Colonic mucosa (tissue), 4 donors: Measurements from ENCODE around the gene ADCY2. TPM values are rescaled to one million over a fixed set of nuclear protein-coding genes. Genes with fewer than 3 reads are reported as not detected.

Experiments used
- DNase-seq: peaks from one replicate; pipeline ENCODE4 v3.0.0-alpha.2; 2020
- H3K27ac ChIP-seq: fragments of 200-600 bp; one replicate; pipeline ENCODE4 v1.8.0; 2021
- H3K27me3 ChIP-seq: fragments of 200-600 bp; one replicate; pipeline ENCODE4 v1.8.0; 2021
- H3K36me3 ChIP-seq: fragments of 200-600 bp; one replicate; pipeline ENCODE4 v1.8.0; 2021
- H3K4me1 ChIP-seq: fragments of 200-600 bp; one replicate; pipeline ENCODE4 v1.8.0; 2021; ENCODE audit warnings: mild to moderate bottlenecking
- H3K4me3 ChIP-seq: fragments of 200-600 bp; one replicate; pipeline ENCODE4 v1.8.0; 2021
- H3K9ac ChIP-seq, 2 donors: one replicate each; pipeline ENCODE4 v1.7.0; 2013; ENCODE audit warnings: control low read depth in 2 of 2, low read depth in 2 of 2, low read length in 2 of 2
- H3K9me3 ChIP-seq: fragments of 200-600 bp; one replicate; pipeline ENCODE4 v1.8.0; 2021
- CTCF ChIP-seq: fragments of 200-600 bp; IDR thresholded peaks from one replicate; pipeline ENCODE4 v1.8.0; 2022; ENCODE audit warnings: antibody characterized with exemption, mild to moderate bottlenecking
- intact Hi-C: fragments of 100-400 bp; cut with DNase I; formaldehyde crosslinking; loops from one replicate; pipeline ENCODE4 v1.14.1; 2022
- total RNA-seq, 2 donors: library from RNA; stranded (reverse); fragmentation: NEBNext Ultra II Directional in 1 of 2; extraction: Animal tissue kit (Norgen Biotek cat#: 25700) in 1 of 2; gene quantifications; one replicate each; pipeline ENCODE4 v1.2.1, GENCODE V29; 2021
- donor health status: healthy.
- donor health status: DM: no; HTN: no; CAD: no.
- donor health status: DM: no; HTN: no; CAD: no.

ADCY2 gene
- total RNA-seq, 2 donors from 2014 or later: 0.67 to 1.9 TPM

- Histone ChIP-seq H3K36me3 (no peaks in the 10 kb centered on the region), H3K4me3 (no peak overlapping the region), H3K9ac (no peak overlapping the region), H3K4me1 (no peaks in the 10 kb centered on the region), H3K9me3 (no peaks in the 10 kb centered on the region), H3K27me3 (no peaks in the 10 kb centered on the region), H3K27ac (no peak overlapping the region)
- TF ChIP-seq CTCF: no peak
- intact Hi-C loops: no loop called here
- DNase-seq: no peak
Measured at GRCh38 chr5:7628820-7629219, 232.9 kb downstream of the ADCY2 start.

GRCh38 chr5:7629561-7629960 is 233.6 kb downstream of the ADCY2 start:
- no peaks in the 10 kb centered on the region for H3K36me3 ChIP-seq
- H3K4me1 ChIP-seq: no peaks in the 10 kb centered on the region
- TF ChIP-seq CTCF: no peak
- no peak for DNase-seq
- intact Hi-C loops: no loop called here
- H3K9ac ChIP-seq: no peak overlapping the region
- H3K27me3 ChIP-seq: no peaks in the 10 kb centered on the region
- H3K27ac ChIP-seq: no peak overlapping the region
- H3K9me3 ChIP-seq: no peaks in the 10 kb centered on the region
- H3K4me3 ChIP-seq: no peak overlapping the region

GRCh38 chr5:7634837-7635236 is 238.9 kb downstream of the ADCY2 start:
- H3K36me3 ChIP-seq: no peaks in the 10 kb centered on the region
- no peaks in the 10 kb centered on the region for H3K27me3 ChIP-seq
- TF ChIP-seq CTCF: no peak
- H3K9ac ChIP-seq: no peak overlapping the region
- no peak overlapping the region for H3K27ac ChIP-seq
- no peaks in the 10 kb centered on the region for H3K9me3 ChIP-seq
- no peak for DNase-seq
- no peak overlapping the region for H3K4me3 ChIP-seq
- no peaks in the 10 kb centered on the region for H3K4me1 ChIP-seq
- intact Hi-C loops: no loop called here

GRCh38 chr5:7638456-7638855 is 242.5 kb downstream of the ADCY2 start:
- no peak for TF ChIP-seq CTCF
- no peak for DNase-seq
- no peaks in the 10 kb centered on the region for H3K4me1 ChIP-seq
- no peak overlapping the region for H3K4me3 ChIP-seq
- no peak overlapping the region for H3K27ac ChIP-seq
- H3K27me3 ChIP-seq: no peaks in the 10 kb centered on the region
- intact Hi-C loops: no loop called here
- no peak overlapping the region for H3K9ac ChIP-seq
- H3K9me3 ChIP-seq: no peaks in the 10 kb centered on the region
- no peaks in the 10 kb centered on the region for H3K36me3 ChIP-seq

GRCh38 chr5:7642029-7642428 is 246.1 kb downstream of the ADCY2 start:
- no peak overlapping the region for H3K4me3 ChIP-seq
- no peak overlapping the region for H3K27ac ChIP-seq
- H3K27me3 ChIP-seq: no peaks in the 10 kb centered on the region
- H3K36me3 ChIP-seq: no peaks in the 10 kb centered on the region
- intact Hi-C loops: no loop called here
- no peak for DNase-seq
- no peak overlapping the region for H3K9ac ChIP-seq
- H3K9me3 ChIP-seq: no peaks in the 10 kb centered on the region
- no peaks in the 10 kb centered on the region for H3K4me1 ChIP-seq
- TF ChIP-seq CTCF: no peak

GRCh38 chr5:7644723-7645122 is 248.8 kb downstream of the ADCY2 start:
- Histone ChIP-seq H3K4me3 (no peak overlapping the region), H3K27ac (no peak overlapping the region), H3K4me1 (no peaks in the 10 kb centered on the region), H3K9ac (no peak overlapping the region), H3K36me3 (no peaks in the 10 kb centered on the region), H3K9me3 (no peaks in the 10 kb centered on the region), H3K27me3 (no peaks in the 10 kb centered on the region)
- TF ChIP-seq CTCF: no peak
- DNase-seq: no peak
- intact Hi-C loops: no loop called here
